OCI-LY1 (cell line): ENCODE data around the gene SLC17A1.

Experiments
- H2AFZ ChIP-seq: fragments of 200-600 bp; sonication (generic), shearing (Covaris generic); 2 replicates; pipeline ENCODE4 v1.6.0; 2014; ENCODE audit warnings: antibody characterized with exemption, mild to moderate bottlenecking, low read length
- H3F3A ChIP-seq: fragments of 200-600 bp; sonication (generic), shearing (Covaris generic); 2 replicates; pipeline ENCODE4 v1.6.0; 2014; ENCODE audit warnings: mild to moderate bottlenecking, antibody characterized with exemption, low read length, moderate library complexity; ENCODE audit not compliant: insufficient read depth
- H3K27ac ChIP-seq: fragments of 200-600 bp; sonication (generic); 2 replicates; pipeline ENCODE4 v1.5.1; 2014; ENCODE audit warnings: low read length, mixed run types, mild to moderate bottlenecking, low read depth; ENCODE audit not compliant: poor library complexity, severe bottlenecking
- H3K27me3 ChIP-seq: fragments of 200-600 bp; sonication (generic); 2 replicates; pipeline ENCODE4 v1.6.0; 2014; ENCODE audit warnings: antibody characterized with exemption, mild to moderate bottlenecking, low read length, moderate library complexity; ENCODE audit not compliant: insufficient read depth
- H3K36me3 ChIP-seq: fragments of 200-600 bp; sonication (generic); 2 replicates; pipeline ENCODE4 v1.6.1; 2014; ENCODE audit warnings: mild to moderate bottlenecking, antibody characterized with exemption, low read length, moderate library complexity, mixed read lengths; ENCODE audit not compliant: insufficient read depth
- H3K4me1 ChIP-seq: fragments of 200-600 bp; sonication (generic); 2 replicates; pipeline ENCODE4 v1.5.1; 2014; ENCODE audit warnings: mild to moderate bottlenecking, low read length, moderate library complexity; ENCODE audit not compliant: insufficient read depth, severe bottlenecking
- H3K4me2 ChIP-seq: fragments of 200-600 bp; sonication (generic), shearing (Covaris generic); 2 replicates; pipeline ENCODE4 v1.6.1; 2014; ENCODE audit warnings: low read length
- H3K4me3 ChIP-seq: fragments of 200-600 bp; sonication (generic); 2 replicates; pipeline ENCODE4 v1.5.1; 2014; ENCODE audit warnings: low read length, low read depth, mild to moderate bottlenecking, mixed read lengths; ENCODE audit not compliant: poor library complexity, severe bottlenecking
- H3K79me2 ChIP-seq: fragments of 200-600 bp; shearing (Covaris generic); 2 replicates; pipeline ENCODE4 v1.6.1; 2016; ENCODE audit warnings: mixed run types, low read length, mixed read lengths; ENCODE audit not compliant: insufficient read depth
- H3K9ac ChIP-seq: fragments of 200-600 bp; sonication (generic), shearing (Covaris generic); 2 replicates; pipeline ENCODE4 v1.6.1; 2014; ENCODE audit warnings: mild to moderate bottlenecking, low read length, mixed read lengths
- H3K9me2 ChIP-seq: fragments of 200-600 bp; sonication (generic), shearing (Covaris generic); 2 replicates; pipeline ENCODE4 v1.6.1; 2014; ENCODE audit warnings: low read depth, mild to moderate bottlenecking, low read length, mixed read lengths
- H3K9me3 ChIP-seq: fragments of 200-600 bp; shearing (Covaris generic); 2 replicates; pipeline ENCODE4 v1.6.1; 2014; ENCODE audit warnings: low read length, mixed read lengths
- H4K20me1 ChIP-seq: fragments of 200-600 bp; sonication (generic), shearing (Covaris generic); 2 replicates; pipeline ENCODE4 v1.6.0; 2016; ENCODE audit warnings: mild to moderate bottlenecking, low read length; ENCODE audit not compliant: insufficient read depth
- EZH2 ChIP-seq: fragments of 200-600 bp; sonication (generic), shearing (Covaris generic); IDR thresholded peaks from 2 replicates; pipeline ENCODE4 v1.8.0; 2017; ENCODE audit warnings: borderline replicate concordance, mixed run types, mild to moderate bottlenecking, antibody characterized with exemption, low read length, moderate library complexity, mixed read lengths
- TF ChIP-seq, protein P1 (sequence below): fragments of 200-600 bp; sonication (generic), shearing (Covaris generic); IDR thresholded peaks from 2 replicates; pipeline ENCODE4 v1.5.1; 2017; ENCODE audit warnings: mild to moderate bottlenecking, antibody characterized with exemption, low read length, moderate library complexity, mixed read lengths

The SLC17A1 gene

DNA sequence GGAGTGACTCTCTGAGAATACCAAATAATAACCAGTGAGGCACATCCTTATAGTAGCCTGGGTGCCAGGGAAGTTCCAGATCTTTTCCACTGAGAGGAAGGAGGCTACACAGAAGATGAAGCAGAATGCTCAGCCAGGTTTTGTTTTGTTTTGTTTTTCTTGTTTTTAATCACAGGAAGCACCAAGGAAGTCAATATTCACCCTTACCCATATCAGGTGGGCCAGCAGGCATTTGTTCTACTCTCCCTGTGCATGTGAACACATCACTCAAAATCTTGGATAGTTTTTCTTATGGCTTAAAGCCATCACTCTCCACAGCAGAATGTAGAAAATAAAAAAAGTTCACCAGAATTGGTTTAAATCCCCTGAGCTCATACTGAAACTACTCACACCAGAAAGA lies 10.5 kb downstream of the SLC17A1 start:
- TF ChIP-seq, protein P1, sequence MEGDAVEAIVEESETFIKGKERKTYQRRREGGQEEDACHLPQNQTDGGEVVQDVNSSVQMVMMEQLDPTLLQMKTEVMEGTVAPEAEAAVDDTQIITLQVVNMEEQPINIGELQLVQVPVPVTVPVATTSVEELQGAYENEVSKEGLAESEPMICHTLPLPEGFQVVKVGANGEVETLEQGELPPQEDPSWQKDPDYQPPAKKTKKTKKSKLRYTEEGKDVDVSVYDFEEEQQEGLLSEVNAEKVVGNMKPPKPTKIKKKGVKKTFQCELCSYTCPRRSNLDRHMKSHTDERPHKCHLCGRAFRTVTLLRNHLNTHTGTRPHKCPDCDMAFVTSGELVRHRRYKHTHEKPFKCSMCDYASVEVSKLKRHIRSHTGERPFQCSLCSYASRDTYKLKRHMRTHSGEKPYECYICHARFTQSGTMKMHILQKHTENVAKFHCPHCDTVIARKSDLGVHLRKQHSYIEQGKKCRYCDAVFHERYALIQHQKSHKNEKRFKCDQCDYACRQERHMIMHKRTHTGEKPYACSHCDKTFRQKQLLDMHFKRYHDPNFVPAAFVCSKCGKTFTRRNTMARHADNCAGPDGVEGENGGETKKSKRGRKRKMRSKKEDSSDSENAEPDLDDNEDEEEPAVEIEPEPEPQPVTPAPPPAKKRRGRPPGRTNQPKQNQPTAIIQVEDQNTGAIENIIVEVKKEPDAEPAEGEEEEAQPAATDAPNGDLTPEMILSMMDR: no peak
- no peak for TF ChIP-seq EZH2
- Histone ChIP-seq H3K9me3 (no peaks in the 10 kb centered on the region), H3K4me3 (no peak overlapping the region), H2AFZ (no peak overlapping the region), H3K9ac (no peak overlapping the region), H3K4me1 (no peaks in the 10 kb centered on the region), H3K4me2 (no peak overlapping the region), H3K36me3 (no peaks in the 10 kb centered on the region), H4K20me1 (no peaks in the 10 kb centered on the region), H3K79me2 (no peaks in the 10 kb centered on the region), H3K27me3 (no peaks in the 10 kb centered on the region; the same call in 1 of the 2 replicates), H3F3A (no peaks in the 10 kb centered on the region), H3K9me2 (no peaks in the 10 kb centered on the region), H3K27ac (no peak overlapping the region)

DNA sequence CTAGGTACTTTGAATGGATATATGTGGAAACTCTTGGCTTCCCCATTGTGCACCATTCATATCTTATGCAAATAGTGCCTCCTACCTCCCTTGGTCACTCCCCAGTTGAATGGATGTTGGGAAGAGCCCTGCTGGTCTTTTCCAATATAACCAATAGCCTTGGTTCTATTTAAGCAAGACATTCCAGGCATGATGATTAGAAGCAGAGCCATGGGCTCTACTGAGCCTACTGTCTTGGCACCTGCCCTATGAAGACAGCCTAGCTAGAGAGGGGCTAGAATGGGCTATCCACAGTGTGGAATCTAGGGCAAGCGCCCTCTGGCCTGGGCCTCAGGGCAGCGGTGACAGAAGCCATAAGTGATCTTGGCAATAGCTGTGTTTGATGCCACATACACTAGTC lies 15.6 kb downstream of the SLC17A1 start:
- Histone ChIP-seq H3K9ac (no peak overlapping the region), H3K9me3 (no peaks in the 10 kb centered on the region), H3K36me3 (no peaks in the 10 kb centered on the region), H3F3A (no peaks in the 10 kb centered on the region), H3K4me3 (no peak overlapping the region), H3K4me1 (no peaks in the 10 kb centered on the region), H2AFZ (no peak overlapping the region), H3K27me3 (no peaks in the 10 kb centered on the region; the same call in 1 of the 2 replicates), H3K79me2 (no peaks in the 10 kb centered on the region), H3K4me2 (no peak overlapping the region), H3K27ac (no peak overlapping the region), H4K20me1 (no peaks in the 10 kb centered on the region), H3K9me2 (no peaks in the 10 kb centered on the region)
- TF ChIP-seq EZH2: no peak
- TF ChIP-seq, protein P1: no peak

DNA sequence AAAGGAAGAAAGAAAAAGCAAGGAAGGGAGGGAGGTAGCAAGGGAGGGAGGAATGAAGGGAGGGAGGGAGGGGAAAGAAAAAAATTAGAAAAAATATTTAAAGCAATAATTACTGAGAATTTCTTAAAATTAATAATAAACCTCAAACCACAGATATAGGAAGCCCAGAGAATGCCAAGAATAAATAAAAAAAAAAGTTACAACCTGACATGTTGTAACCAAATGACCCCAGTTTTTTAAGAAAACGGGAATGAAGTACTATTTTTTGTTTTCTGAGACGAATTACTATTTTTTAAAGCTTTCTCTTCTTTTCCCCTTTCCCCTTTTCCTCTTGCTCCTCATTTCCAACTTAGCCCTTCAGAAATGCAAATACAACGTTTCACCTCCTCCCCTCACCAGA lies 16.7 kb downstream of the SLC17A1 start:
- no peaks in the 10 kb centered on the region for H4K20me1 ChIP-seq
- no peak overlapping the region for H3K4me3 ChIP-seq
- no peak for TF ChIP-seq EZH2
- TF ChIP-seq, protein P1: no peak
- no peaks in the 10 kb centered on the region for H3K36me3 ChIP-seq
- H3K27ac ChIP-seq: no peak overlapping the region
- H3K4me1 ChIP-seq: no peaks in the 10 kb centered on the region
- no peaks in the 10 kb centered on the region for H3K79me2 ChIP-seq
- H3F3A ChIP-seq: no peaks in the 10 kb centered on the region
- H3K9me3 ChIP-seq: no peaks in the 10 kb centered on the region
- H3K4me2 ChIP-seq: no peak overlapping the region
- H2AFZ ChIP-seq: no peak overlapping the region
- H3K27me3 ChIP-seq: no peaks in the 10 kb centered on the region; the same call in 1 of the 2 replicates
- no peaks in the 10 kb centered on the region for H3K9me2 ChIP-seq
- H3K9ac ChIP-seq: no peak overlapping the region
